HG02798 (cell line): ENCODE measurements around the gene COX7A1.
"Not testable (repeated sequence)": the region's sequence is repeated elsewhere in the genome, so short reads cannot be mapped to it uniquely, and the experiment has no call there.

Experiments used
- ATAC-seq: cut with Tn5 transposase; IDR thresholded peaks from one replicate; pipeline ENCODE4 v1.9.1; 2021; ENCODE audit warnings: mild to moderate bottlenecking; ENCODE audit not compliant: unreplicated experiment, poor library complexity

Gene COX7A1

GRCh38 chr19:36152352-36153091 is at the start of gene COX7A1:
Gene COX7A1 (minus strand): TSS chr19:36152447. CDS start chr19:36152407, 40 bp downstream.
- no peak for ATAC-seq

GRCh38 chr19:36201684-36202083 is 49.4 kb upstream of the COX7A1 start:
- no peak for ATAC-seq

GRCh38 chr19:36198119-36198518 is 45.9 kb upstream of the COX7A1 start:
- no peak for ATAC-seq

GRCh38 chr19:36196249-36196648 is 44.0 kb upstream of the COX7A1 start:
- ATAC-seq, result no peak

- ATAC-seq, result not testable (repeated sequence)
Measured at GRCh38 chr19:36186722-36187121, 34.5 kb upstream of the COX7A1 start.

GRCh38 chr19:36183245-36183628 is 31.0 kb upstream of the COX7A1 start:
- no peak for ATAC-seq

- ATAC-seq, result no peak
Measured at GRCh38 chr19:36182612-36183244, 30.5 kb upstream of the COX7A1 start.

GRCh38 chr19:36179077-36179476 is 26.8 kb upstream of the COX7A1 start:
- not testable (repeated sequence) for ATAC-seq

GRCh38 chr19:36173846-36174245 is 21.6 kb upstream of the COX7A1 start:
- ATAC-seq, result not testable (repeated sequence)

- no peak for ATAC-seq
Measured at GRCh38 chr19:36172852-36173251, 20.6 kb upstream of the COX7A1 start.

GRCh38 chr19:36169084-36169760 is 17.0 kb upstream of the COX7A1 start:
- ATAC-seq, result no peak

GRCh38 chr19:36163813-36164212 is 11.6 kb upstream of the COX7A1 start:
- no peak for ATAC-seq

- ATAC-seq, result no peak
Measured at GRCh38 chr19:36160821-36161596, 8.8 kb upstream of the COX7A1 start.

GRCh38 chr19:36153126-36153525 is 879 bp upstream of the COX7A1 start:
- no peak for ATAC-seq

- ATAC-seq, result no peak
Measured at GRCh38 chr19:36152019-36152351, 262 bp downstream of the COX7A1 start.

- no peak for ATAC-seq
Measured at GRCh38 chr19:36151144-36152018, 866 bp downstream of the COX7A1 start.

GRCh38 chr19:36150586-36150985 is 1.7 kb downstream of the COX7A1 start:
- no peak for ATAC-seq

- no peak for ATAC-seq
Measured at GRCh38 chr19:36149673-36150406, 2.4 kb downstream of the COX7A1 start.

- no peak for ATAC-seq
Measured at GRCh38 chr19:36144624-36145023, 7.6 kb downstream of the COX7A1 start.
